ENCODE data around the gene SYTL2. TPM values are rescaled to one million over a fixed set of nuclear protein-coding genes. Genes with fewer than 3 reads are reported as not detected.

Gene SYTL2
- total RNA-seq, 1 experiment from 2014 or later: 5.2 TPM

DNA sequence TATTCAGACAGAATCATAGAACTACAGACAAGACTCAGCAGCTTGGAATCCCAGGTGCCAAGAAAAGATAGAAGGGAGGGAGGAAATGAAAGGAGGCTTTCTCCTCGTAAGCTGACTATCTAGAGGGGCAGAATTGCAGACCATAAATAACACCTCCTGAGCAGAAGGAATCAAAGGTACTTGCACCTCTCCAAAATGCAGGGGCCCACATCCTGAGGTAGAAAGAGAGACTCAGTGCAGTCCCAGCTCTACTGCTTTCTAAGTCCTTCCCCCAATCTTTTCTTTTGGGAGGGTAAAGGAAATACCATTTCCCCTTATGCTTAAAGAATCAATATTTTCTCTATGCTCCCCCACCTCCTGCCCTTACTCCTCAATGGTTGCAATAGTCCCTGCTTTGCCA is 55.2 kb downstream of the SYTL2 start:
- no peak overlapping the region for H2AK5ac ChIP-seq (ENCODE audit: insufficient read length, low read length)
- H3K23me2 ChIP-seq (ENCODE audit: insufficient read length, low read depth, low read length, poor library complexity, severe bottlenecking): no peaks in the 10 kb centered on the region
- H2BK15ac ChIP-seq (ENCODE audit: low read depth, low read length): no peak overlapping the region
- Mint-ChIP-seq H3K4me3 (no peak overlapping the region), H3K4me1 (peaks cover 15 to 25% of the 10 kb centered on the region in 2 experiments), H3K27me3 (ENCODE audit: low read depth) (peaks cover 1% of the 10 kb centered on the region; the same call in 1 of the 2 replicates), H3K36me3 (ENCODE audit: insufficient read depth in 1 of 3, low read depth in 3 of 3) (0 out of 7 replicates have a peak, but pooled peaks cover 0 to 1% (median 0%) of the 10 kb centered on the region in 3 experiments), H3K9me3 (no peaks in the 10 kb centered on the region), H3K27ac (no peak overlapping the region)
- no peaks in the 10 kb centered on the region for H3K27me3 ChIP-seq (ENCODE audit: insufficient read depth, low read length)
- no peak overlapping the region for H4K5ac ChIP-seq (ENCODE audit: insufficient read length, low read depth, low read length)
- no peak overlapping the region for H2AFZ ChIP-seq (ENCODE audit: low read length)
- no peak overlapping the region for H2BK5ac ChIP-seq (ENCODE audit: insufficient read length, low read length)
- H3K14ac ChIP-seq (ENCODE audit: insufficient read depth, low read length): no peak overlapping the region
- H3K23ac ChIP-seq (ENCODE audit: insufficient read length, low read depth, low read length): no peak overlapping the region
- H2BK120ac ChIP-seq (ENCODE audit: low read depth, low read length, poor library complexity, severe bottlenecking): no peak overlapping the region
- no peak overlapping the region for H3K27ac ChIP-seq (ENCODE audit: insufficient read length, low read depth, low read length)
- no peak overlapping the region for H2BK20ac ChIP-seq (ENCODE audit: low read depth, low read length, poor library complexity, severe bottlenecking)
- no peaks in the 10 kb centered on the region for H4K20me1 ChIP-seq (ENCODE audit: control insufficient read depth, insufficient read depth, insufficient read length)
- peaks cover 4% of the 10 kb centered on the region for H3K4me1 ChIP-seq (ENCODE audit: insufficient read depth, low read length)
- no peak overlapping the region for H3K9ac ChIP-seq (ENCODE audit: extremely low read depth, insufficient read length, low read length)
- no peak for DNase-seq
- no peak overlapping the region for H4K8ac ChIP-seq (replicated peaks; ENCODE audit: insufficient read length, low read depth, low read length)
- no peak overlapping the region for H3T11ph ChIP-seq (ENCODE audit: low read length)
- H3K56ac ChIP-seq (ENCODE audit: insufficient read length, low read depth, low read length): no peak overlapping the region
- no CpG with 5 or more reads among the region's 1 CpG for WGBS (ENCODE audit: extremely low coverage, insufficient read length, low lambda C conversion rate)
- H3K4ac ChIP-seq (ENCODE audit: low read depth, low read length): no peak overlapping the region
- TF ChIP-seq, protein P1, sequence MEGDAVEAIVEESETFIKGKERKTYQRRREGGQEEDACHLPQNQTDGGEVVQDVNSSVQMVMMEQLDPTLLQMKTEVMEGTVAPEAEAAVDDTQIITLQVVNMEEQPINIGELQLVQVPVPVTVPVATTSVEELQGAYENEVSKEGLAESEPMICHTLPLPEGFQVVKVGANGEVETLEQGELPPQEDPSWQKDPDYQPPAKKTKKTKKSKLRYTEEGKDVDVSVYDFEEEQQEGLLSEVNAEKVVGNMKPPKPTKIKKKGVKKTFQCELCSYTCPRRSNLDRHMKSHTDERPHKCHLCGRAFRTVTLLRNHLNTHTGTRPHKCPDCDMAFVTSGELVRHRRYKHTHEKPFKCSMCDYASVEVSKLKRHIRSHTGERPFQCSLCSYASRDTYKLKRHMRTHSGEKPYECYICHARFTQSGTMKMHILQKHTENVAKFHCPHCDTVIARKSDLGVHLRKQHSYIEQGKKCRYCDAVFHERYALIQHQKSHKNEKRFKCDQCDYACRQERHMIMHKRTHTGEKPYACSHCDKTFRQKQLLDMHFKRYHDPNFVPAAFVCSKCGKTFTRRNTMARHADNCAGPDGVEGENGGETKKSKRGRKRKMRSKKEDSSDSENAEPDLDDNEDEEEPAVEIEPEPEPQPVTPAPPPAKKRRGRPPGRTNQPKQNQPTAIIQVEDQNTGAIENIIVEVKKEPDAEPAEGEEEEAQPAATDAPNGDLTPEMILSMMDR (conservative IDR thresholded peaks at IDR 0.05): no peak
- H3K79me1 ChIP-seq (ENCODE audit: insufficient read depth, low read depth, low read length, poor library complexity, severe bottlenecking): no peaks in the 10 kb centered on the region
- H4K91ac ChIP-seq (ENCODE audit: insufficient read length, low read depth, low read length): no peak overlapping the region
- no peak overlapping the region for H2BK12ac ChIP-seq (ENCODE audit: insufficient read length, low read depth, low read length)
- no peaks in the 10 kb centered on the region for H3K9me3 ChIP-seq (ENCODE audit: control insufficient read depth, low read depth, low read length)
- H3K4me2 ChIP-seq (ENCODE audit: insufficient read depth, insufficient read length, low read length): no peak overlapping the region
- H3K79me2 ChIP-seq (ENCODE audit: insufficient read depth, low read length): no peaks in the 10 kb centered on the region
- H3K18ac ChIP-seq (ENCODE audit: insufficient read length, low read depth, low read length): no peak overlapping the region
